Measurements from ENCODE around the gene TUBG1. TPM values are rescaled to one million over a fixed set of nuclear protein-coding genes. Genes with fewer than 3 reads are reported as not detected.
A peak's percentile ranks its signal among the peaks of the same experiment; 100 is the strongest.

The TUBG1 gene
- total and polyA plus RNA-seq, 2 of the 4 experiments (the other 2 are of a cell fraction), result 38.9 to 94.5 TPM

DNA sequence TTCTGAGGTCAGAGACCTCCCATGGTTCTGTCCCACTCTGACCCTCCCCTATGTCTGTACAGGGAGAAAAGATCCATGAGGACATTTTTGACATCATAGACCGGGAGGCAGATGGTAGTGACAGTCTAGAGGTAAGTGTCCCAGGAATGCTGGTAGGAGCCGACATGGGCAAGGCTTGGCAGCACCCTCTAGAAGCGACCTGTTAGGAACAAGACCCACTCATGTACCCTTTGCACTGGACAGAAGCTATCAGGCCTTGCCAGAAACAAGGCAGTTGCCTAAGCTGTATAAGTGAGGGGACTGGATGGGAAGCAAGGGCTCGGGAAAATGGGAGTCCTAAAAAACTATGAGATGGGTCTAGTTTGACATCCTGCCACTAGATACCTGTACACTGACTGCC is 2.5 kb downstream of the TUBG1 start:
- intact Hi-C loops (cut with micrococcal nuclease) (no loop called here), dilution Hi-C loops (cut with HindIII; ENCODE audit: low sequenced_read_pairs, unreplicated experiment) (no loop called here), in situ Hi-C loops (cut with MboI; ENCODE audit: low sequenced_read_pairs) (no loop called here)
- H2AK9ac ChIP-seq (replicated peaks; ENCODE audit: low read depth, low read length, poor library complexity), result peak overlapping the region; percentile 50
- ChIA-PET CTCF (interaction anchor here (0.6 kb wide), 1 partner anchor 37 kb away, joined by 3 read pairs; no protein-coding TSS in a partner anchor), POLR2A (ENCODE audit: unreplicated experiment) (no interaction called here)
- H3K18ac ChIP-seq (ENCODE audit: low read depth, low read length), result no peak overlapping the region
- H4K5ac ChIP-seq (ENCODE audit: low read depth, low read length), result no peak overlapping the region
- no peak overlapping the region for H3K14ac ChIP-seq (replicated peaks; ENCODE audit: low read depth, low read length)
- 0 out of 2 replicates have a peak overlapping the region, but pooled peaks have one; percentile 6 for H3K56ac ChIP-seq (ENCODE audit: extremely low read depth, insufficient read depth, low read length)
- BruUV-seq (replicated peaks), result no TSS peak
- no peak overlapping the region for H2AK5ac ChIP-seq (ENCODE audit: low read depth, low read length)
- H3K4me2 ChIP-seq (ENCODE audit: low read depth, low read length), result no peak overlapping the region
- H4K20me1 ChIP-seq (ENCODE audit: insufficient read depth, low read length), result peaks cover 18% of the 10 kb centered on the region; the same call in 1 of the 2 replicates
- no CpG with 5 or more reads among the region's 4 CpGs for WGBS, 2 experiments (ENCODE audit: extremely low coverage in 2 of 2, insufficient read length in 1 of 2)
- H4K8ac ChIP-seq (ENCODE audit: low read depth in 2 of 2, low read length in 2 of 2), result no peak overlapping the region
- peaks cover 13 to 39% of the 10 kb centered on the region in 2 experiments for H3K79me1 ChIP-seq (ENCODE audit: low read depth in 1 of 2, low read length in 2 of 2)
- H3K27me3 ChIP-seq (ENCODE audit: control insufficient read depth, insufficient read depth, low read length), result no peaks in the 10 kb centered on the region
- DNase-seq, result no peak
- H3K36me3 ChIP-seq (ENCODE audit: control insufficient read depth, insufficient read depth, low read length), result peaks cover 34% of the 10 kb centered on the region
- no peak overlapping the region for H3K4me3 ChIP-seq (ENCODE audit: insufficient read depth, low read depth, low read length)
- H2BK120ac ChIP-seq (ENCODE audit: low read depth, low read length), result no peak overlapping the region
- no peak overlapping the region for H4K91ac ChIP-seq (ENCODE audit: insufficient read depth, low read depth, low read length)
- H2AFZ ChIP-seq (replicated peaks; ENCODE audit: low read length, poor library complexity), result no peak overlapping the region
- H3K27ac ChIP-seq (ENCODE audit: insufficient read depth, low read length), result no peak overlapping the region
- H2BK15ac ChIP-seq (ENCODE audit: low read depth, low read length), result no peak overlapping the region
- H2BK20ac ChIP-seq (ENCODE audit: low read depth, low read length), result no peak overlapping the region
- no peak for TF ChIP-seq CHD1 (IDR thresholded peaks at IDR 0.05; ENCODE audit: low read depth, low read length)
- no peak for TF ChIP-seq SMC3 (IDR thresholded peaks at IDR 0.05; ENCODE audit: low read depth, low read length)
- TF ChIP-seq BHLHE40 (IDR thresholded peaks at IDR 0.05; ENCODE audit: low read depth, low read length), result no peak
- TF ChIP-seq, protein P1, sequence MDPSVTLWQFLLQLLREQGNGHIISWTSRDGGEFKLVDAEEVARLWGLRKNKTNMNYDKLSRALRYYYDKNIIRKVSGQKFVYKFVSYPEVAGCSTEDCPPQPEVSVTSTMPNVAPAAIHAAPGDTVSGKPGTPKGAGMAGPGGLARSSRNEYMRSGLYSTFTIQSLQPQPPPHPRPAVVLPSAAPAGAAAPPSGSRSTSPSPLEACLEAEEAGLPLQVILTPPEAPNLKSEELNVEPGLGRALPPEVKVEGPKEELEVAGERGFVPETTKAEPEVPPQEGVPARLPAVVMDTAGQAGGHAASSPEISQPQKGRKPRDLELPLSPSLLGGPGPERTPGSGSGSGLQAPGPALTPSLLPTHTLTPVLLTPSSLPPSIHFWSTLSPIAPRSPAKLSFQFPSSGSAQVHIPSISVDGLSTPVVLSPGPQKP (IDR thresholded peaks at IDR 0.05; ENCODE audit: borderline replicate concordance, low read depth, low read length), result no peak
- TF ChIP-seq, protein P2, sequence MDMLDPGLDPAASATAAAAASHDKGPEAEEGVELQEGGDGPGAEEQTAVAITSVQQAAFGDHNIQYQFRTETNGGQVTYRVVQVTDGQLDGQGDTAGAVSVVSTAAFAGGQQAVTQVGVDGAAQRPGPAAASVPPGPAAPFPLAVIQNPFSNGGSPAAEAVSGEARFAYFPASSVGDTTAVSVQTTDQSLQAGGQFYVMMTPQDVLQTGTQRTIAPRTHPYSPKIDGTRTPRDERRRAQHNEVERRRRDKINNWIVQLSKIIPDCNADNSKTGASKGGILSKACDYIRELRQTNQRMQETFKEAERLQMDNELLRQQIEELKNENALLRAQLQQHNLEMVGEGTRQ (IDR thresholded peaks at IDR 0.05; ENCODE audit: low read depth, low read length), result no peak
- no peak for TF ChIP-seq MAFK (IDR thresholded peaks at IDR 0.05; ENCODE audit: low read depth, low read length)
- TF ChIP-seq RAD21 (IDR thresholded peaks at IDR 0.05; ENCODE audit: low read length), result no peak
- no peak for TF ChIP-seq NFE2L2 (IDR thresholded peaks at IDR 0.05; ENCODE audit: low read depth, low read length)
- no peak for TF ChIP-seq MXI1 (IDR thresholded peaks at IDR 0.05; ENCODE audit: borderline replicate concordance, low read depth, low read length)
- TF ChIP-seq, protein P3, sequence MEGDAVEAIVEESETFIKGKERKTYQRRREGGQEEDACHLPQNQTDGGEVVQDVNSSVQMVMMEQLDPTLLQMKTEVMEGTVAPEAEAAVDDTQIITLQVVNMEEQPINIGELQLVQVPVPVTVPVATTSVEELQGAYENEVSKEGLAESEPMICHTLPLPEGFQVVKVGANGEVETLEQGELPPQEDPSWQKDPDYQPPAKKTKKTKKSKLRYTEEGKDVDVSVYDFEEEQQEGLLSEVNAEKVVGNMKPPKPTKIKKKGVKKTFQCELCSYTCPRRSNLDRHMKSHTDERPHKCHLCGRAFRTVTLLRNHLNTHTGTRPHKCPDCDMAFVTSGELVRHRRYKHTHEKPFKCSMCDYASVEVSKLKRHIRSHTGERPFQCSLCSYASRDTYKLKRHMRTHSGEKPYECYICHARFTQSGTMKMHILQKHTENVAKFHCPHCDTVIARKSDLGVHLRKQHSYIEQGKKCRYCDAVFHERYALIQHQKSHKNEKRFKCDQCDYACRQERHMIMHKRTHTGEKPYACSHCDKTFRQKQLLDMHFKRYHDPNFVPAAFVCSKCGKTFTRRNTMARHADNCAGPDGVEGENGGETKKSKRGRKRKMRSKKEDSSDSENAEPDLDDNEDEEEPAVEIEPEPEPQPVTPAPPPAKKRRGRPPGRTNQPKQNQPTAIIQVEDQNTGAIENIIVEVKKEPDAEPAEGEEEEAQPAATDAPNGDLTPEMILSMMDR (conservative IDR thresholded peaks at IDR 0.05; ENCODE audit: low read depth, low read length), result no peak
- no peak for TF ChIP-seq RFX5 (IDR thresholded peaks at IDR 0.05; ENCODE audit: low read depth, low read length)
- no peak for TF ChIP-seq CEBPB (IDR thresholded peaks at IDR 0.05; ENCODE audit: low read depth, low read length)
- no peak for TF ChIP-seq FOS (IDR thresholded peaks at IDR 0.05; ENCODE audit: low read depth, low read length)
- no peak for TF ChIP-seq RCOR1 (IDR thresholded peaks at IDR 0.05; ENCODE audit: insufficient replicate concordance, low read length)
- no peak for TF ChIP-seq MAZ (IDR thresholded peaks at IDR 0.05; ENCODE audit: borderline replicate concordance, low read depth, low read length)
- TF ChIP-seq POLR2A (IDR thresholded peaks at IDR 0.05; ENCODE audit: low read depth, low read length), result no peak
- H3K9me1 ChIP-seq (ENCODE audit: insufficient read depth, low read length), result peaks cover 4% of the 10 kb centered on the region; the same call in 1 of the 2 replicates
- H3K4me1 ChIP-seq (ENCODE audit: control insufficient read depth, insufficient read depth, low read length), result peaks cover 3% of the 10 kb centered on the region
- H3K4ac ChIP-seq (ENCODE audit: low read depth, low read length), result no peak overlapping the region
- H3K23ac ChIP-seq (ENCODE audit: low read depth, low read length), result no peak overlapping the region
- no peak overlapping the region for H2BK5ac ChIP-seq (ENCODE audit: low read depth, low read length, poor library complexity, severe bottlenecking)
- ATAC-seq (ENCODE audit: low read depth), result no peak
- H3K9ac ChIP-seq (ENCODE audit: low read depth, low read length), result no peak overlapping the region
- no peaks in the 10 kb centered on the region for H3K9me3 ChIP-seq (ENCODE audit: control insufficient read depth, insufficient read depth, low read length)
